ENCODE data around the gene RPTOR. TPM values are rescaled to one million over a fixed set of nuclear protein-coding genes. Genes with fewer than 3 reads are reported as not detected.

Gene RPTOR
- total RNA-seq, 2 experiments from 2014 or later, result 45.3 to 49.1 TPM

- CTCF ChIA-PET, result interaction anchor here (1.1 kb wide), 1 partner anchor 13 kb away, joined by 4 read pairs; no protein-coding TSS in a partner anchor
- POLR2A ChIA-PET, result interaction anchor here (0.8 to 2.4 kb wide), 4 partner anchors 9 to 22 kb away, joined by 3 to 39 read pairs (median 6); no protein-coding TSS in a partner anchor
- intact Hi-C loops (cut with micrococcal nuclease), result no loop called here
- no peak overlapping the region for H3K4me3 Mint-ChIP-seq
- ATAC-seq, result no peak
- peaks cover 50% of the 10 kb centered on the region for H3K36me3 Mint-ChIP-seq (ENCODE audit: low read depth)
- no peaks in the 10 kb centered on the region for H3K27me3 Mint-ChIP-seq
- DNase-seq, result no peak
- H3K27ac Mint-ChIP-seq, result peak overlapping the region; percentile 78
- H3K9me3 Mint-ChIP-seq, result no peaks in the 10 kb centered on the region
- TF ChIP-seq, protein P1, sequence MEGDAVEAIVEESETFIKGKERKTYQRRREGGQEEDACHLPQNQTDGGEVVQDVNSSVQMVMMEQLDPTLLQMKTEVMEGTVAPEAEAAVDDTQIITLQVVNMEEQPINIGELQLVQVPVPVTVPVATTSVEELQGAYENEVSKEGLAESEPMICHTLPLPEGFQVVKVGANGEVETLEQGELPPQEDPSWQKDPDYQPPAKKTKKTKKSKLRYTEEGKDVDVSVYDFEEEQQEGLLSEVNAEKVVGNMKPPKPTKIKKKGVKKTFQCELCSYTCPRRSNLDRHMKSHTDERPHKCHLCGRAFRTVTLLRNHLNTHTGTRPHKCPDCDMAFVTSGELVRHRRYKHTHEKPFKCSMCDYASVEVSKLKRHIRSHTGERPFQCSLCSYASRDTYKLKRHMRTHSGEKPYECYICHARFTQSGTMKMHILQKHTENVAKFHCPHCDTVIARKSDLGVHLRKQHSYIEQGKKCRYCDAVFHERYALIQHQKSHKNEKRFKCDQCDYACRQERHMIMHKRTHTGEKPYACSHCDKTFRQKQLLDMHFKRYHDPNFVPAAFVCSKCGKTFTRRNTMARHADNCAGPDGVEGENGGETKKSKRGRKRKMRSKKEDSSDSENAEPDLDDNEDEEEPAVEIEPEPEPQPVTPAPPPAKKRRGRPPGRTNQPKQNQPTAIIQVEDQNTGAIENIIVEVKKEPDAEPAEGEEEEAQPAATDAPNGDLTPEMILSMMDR (IDR thresholded peaks at IDR 0.05), result no peak
- H3K4me1 Mint-ChIP-seq (ENCODE audit: low read depth), result peaks cover 46% of the 10 kb centered on the region
Observed at GRCh38 chr17:80878876-80879722, 334.5 kb downstream of the RPTOR start.

GRCh38 chr17:80879723-80880647 lies 335.3 kb downstream of the RPTOR start:
- intact Hi-C loops (cut with micrococcal nuclease), result no loop called here
- DNase-seq, result peak; percentile 47
- peaks cover 43% of the 10 kb centered on the region for H3K36me3 Mint-ChIP-seq (ENCODE audit: low read depth)

DNA sequence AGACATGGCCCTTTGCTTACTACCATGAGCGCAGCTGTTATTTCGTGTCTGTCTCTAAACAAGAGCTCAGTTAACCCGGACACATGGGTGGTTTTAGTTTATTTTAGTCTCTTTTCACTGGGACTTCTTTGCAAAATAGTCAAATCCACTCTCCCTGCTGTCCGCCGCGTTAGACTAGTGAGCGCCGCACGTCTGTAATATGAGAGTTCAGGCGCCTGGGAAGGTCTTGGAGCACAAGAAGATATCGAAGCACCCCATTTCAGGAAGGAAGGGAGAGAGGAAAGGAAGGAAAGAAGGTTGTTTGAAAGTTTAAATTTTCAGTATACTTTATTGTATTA lies 336.0 kb downstream of the RPTOR start:
- TF ChIP-seq, protein P1 (IDR thresholded peaks at IDR 0.05), result no peak
- peak overlapping the region; percentile 55 for H3K27ac Mint-ChIP-seq
- H3K9me3 Mint-ChIP-seq, result no peaks in the 10 kb centered on the region
- H3K4me3 Mint-ChIP-seq, result no peak overlapping the region
- ChIA-PET CTCF (interaction anchor here (1.4 to 1.5 kb wide), 2 partner anchors 19 to 48 kb away, joined by 4 read pairs; no protein-coding TSS in a partner anchor), POLR2A (interaction anchor here (1.2 to 1.6 kb wide), 3 partner anchors 9 to 57 kb away, joined by 3 to 7 read pairs (median 6); no protein-coding TSS in a partner anchor)
- peaks cover 38% of the 10 kb centered on the region for H3K36me3 Mint-ChIP-seq (ENCODE audit: low read depth)
- DNase-seq (no peak), ATAC-seq (no peak)
- H3K27me3 Mint-ChIP-seq, result no peaks in the 10 kb centered on the region
- H3K4me1 Mint-ChIP-seq (ENCODE audit: low read depth), result peaks cover 36% of the 10 kb centered on the region
- intact Hi-C loops (cut with micrococcal nuclease), result no loop called here

More at GRCh38 chr17:80879723-80880647, 335.3 kb downstream of the RPTOR start:
- peaks cover 41% of the 10 kb centered on the region for H3K4me1 Mint-ChIP-seq (ENCODE audit: low read depth)
- POLR2A ChIA-PET, result interaction anchor here (0.8 to 1.6 kb wide), 3 partner anchors 9 to 23 kb away, joined by 3 to 7 read pairs (median 6); no protein-coding TSS in a partner anchor
- peak overlapping the region; percentile 78 for H3K27ac Mint-ChIP-seq
- ATAC-seq, result no peak
- no peak overlapping the region for H3K4me3 Mint-ChIP-seq
- CTCF ChIA-PET, result interaction anchor here (1.5 kb wide), 1 partner anchor 19 kb away, joined by 4 read pairs; no protein-coding TSS in a partner anchor
- TF ChIP-seq, protein P1 (IDR thresholded peaks at IDR 0.05), result no peak
- no peaks in the 10 kb centered on the region for H3K9me3 Mint-ChIP-seq
- H3K27me3 Mint-ChIP-seq, result no peaks in the 10 kb centered on the region

GRCh38 chr17:80881306-80881705 lies 336.7 kb downstream of the RPTOR start:
- H3K4me3 Mint-ChIP-seq, result no peak overlapping the region
- ChIA-PET CTCF (interaction anchor here (1.1 to 1.5 kb wide), 3 partner anchors 18 to 48 kb away, joined by 4 to 5 read pairs (median 4); no protein-coding TSS in a partner anchor), POLR2A (interaction anchor here (0.9 to 1.6 kb wide), 4 partner anchors 8 to 56 kb away, joined by 3 to 7 read pairs (median 4); no protein-coding TSS in a partner anchor)
- H3K27me3 Mint-ChIP-seq, result no peaks in the 10 kb centered on the region
- no peaks in the 10 kb centered on the region for H3K9me3 Mint-ChIP-seq
- H3K36me3 Mint-ChIP-seq (ENCODE audit: low read depth), result peaks cover 45% of the 10 kb centered on the region
- DNase-seq (no peak), ATAC-seq (no peak)
- H3K27ac Mint-ChIP-seq, result no peak overlapping the region
- intact Hi-C loops (cut with micrococcal nuclease), result no loop called here
- TF ChIP-seq, protein P1 (IDR thresholded peaks at IDR 0.05), result no peak
- H3K4me1 Mint-ChIP-seq (ENCODE audit: low read depth), result peaks cover 36% of the 10 kb centered on the region

Data from activated CD8-positive, alpha-beta T cell treated with anti-CD3 and anti-CD28 coated beads for 36 hours (primary cell).